Spleen (tissue), 11 donors: ENCODE measurements around the gene PTPRT. TPM values are rescaled to one million over a fixed set of nuclear protein-coding genes. Genes with fewer than 3 reads are reported as not detected.

Experiments
- DNase-seq: peaks from one replicate; pipeline ENCODE4 v3.0.0-alpha.2; 2020
- H3K27ac ChIP-seq, 8 donors: fragments of 200-600 bp; sonication (generic) in 7 of 8; 1 replicate in 4 of 8; 2 replicates in 4 of 8; pipeline versions ENCODE4 v1.5.0 to v1.8.0; 2016 to 2021; ENCODE audit warnings: inconsistent platforms in 4 of 8, mild to moderate bottlenecking in 4 of 8, moderate library complexity in 1 of 8
- H3K27me3 ChIP-seq, 7 donors: fragments of 200-600 bp; sonication (generic) in 6 of 7; replicated peaks in 1 of 7; 1 replicate in 4 of 7; 2 replicates in 3 of 7; pipeline versions ENCODE4 v1.5.0 to v1.8.0; 2016 to 2021; ENCODE audit warnings: inconsistent platforms in 3 of 7, mild to moderate bottlenecking in 1 of 7
- H3K36me3 ChIP-seq, 6 donors: fragments of 200-600 bp; sonication (generic) in 5 of 6; 1 replicate in 4 of 6; 2 replicates in 2 of 6; pipeline versions ENCODE4 v1.5.0 to v1.8.0; 2016 to 2021; ENCODE audit warnings: inconsistent platforms in 2 of 6
- H3K4me1 ChIP-seq, 6 donors: fragments of 200-600 bp; sonication (generic) in 5 of 6; 1 replicate in 3 of 6; 2 replicates in 3 of 6; pipeline versions ENCODE4 v1.5.0 to v1.8.0; 2016 to 2021; ENCODE audit warnings: inconsistent platforms in 3 of 6
- H3K4me3 ChIP-seq, 8 donors: fragments of 200-600 bp; sonication (generic) in 7 of 8; 1 replicate in 4 of 8; 2 replicates in 4 of 8; pipeline versions ENCODE4 v1.5.0 to v1.8.0; 2016 to 2021; ENCODE audit warnings: inconsistent platforms in 4 of 8, mild to moderate bottlenecking in 4 of 8, moderate library complexity in 2 of 8
- H3K9me3 ChIP-seq, 8 donors: fragments of 200-600 bp; sonication (generic) in 7 of 8; 1 replicate in 4 of 8; 2 replicates in 4 of 8; pipeline versions ENCODE4 v1.5.0 to v1.8.0; 2016 to 2021; ENCODE audit warnings: inconsistent platforms in 4 of 8
- POLR2A ChIP-seq, 3 donors: fragments of 450-650 bp; IDR thresholded peaks; one replicate each; pipeline ENCODE4 v1.5.1; 2017; ENCODE audit warnings: antibody characterized with exemption in 3 of 3, mild to moderate bottlenecking in 1 of 3
- POLR2AphosphoS5 ChIP-seq, 3 donors: sonication (generic); formaldehyde crosslinking; IDR thresholded peaks; one replicate each; pipeline ENCODE4 v1.5.1; 2017; ENCODE audit warnings: antibody characterized with exemption in 3 of 3
- WGBS, 5 donors: extraction: QIAGEN DNeasy Blood & Tissue Kit in 3 of 5; methylation state at CpG; one replicate each; pipeline versions ENCODE4 v1.1.5 to v1.1.7; 2013 to 2018; 5-methylcytosine and 5-hydroxymethylcytosine counted together
- intact Hi-C: fragments of 100-400 bp; cut with DNase I; formaldehyde crosslinking; loops from one replicate; pipeline ENCODE4 v1.15.0; 2023; ENCODE audit warnings: low total_unique reads
- polyA plus RNA-seq, 3 donors: library from polyadenylated mRNA; stranded (reverse); fragments of 200-250 nt; gene quantifications; one replicate each; pipeline ENCODE4 v1.2.1, GENCODE V29; 2013
- total RNA-seq, 7 donors: library from RNA; depleted of rRNA in 3 of 7; stranded (reverse); fragments of >200 nt in 3 of 7; fragmentation: NEBNext Ultra II Directional in 4 of 7; extraction: Animal tissue kit (Norgen Biotek cat#: 25700) in 4 of 7; gene quantifications; one replicate each; pipeline versions ENCODE4 v1.1.0 to v1.2.1, GENCODE V29; 2016 to 2021
- TF ChIP-seq, protein P1 (sequence below), 11 experiments: fragments of 200-600 bp in 7 of 11; fragments of 450-650 bp in 4 of 11; sonication (generic) in 4 of 11; IDR thresholded peaks in 8 of 11; conservative IDR thresholded peaks in 3 of 11; 1 replicate in 7 of 11; 2 replicates in 4 of 11; pipeline versions ENCODE4 v1.4.0 to v1.8.0; 2016 to 2021; ENCODE audit warnings: antibody characterized with exemption in 11 of 11, inconsistent platforms in 4 of 11, mild to moderate bottlenecking in 1 of 11
- donor health status: healthy with polysubstance abuse.
- donor health status: DM: no; HTN: no; CAD: no; lungs with moderate emphysema.
- donor health status: DM: no; HTN: no; CAD: no.
- donor health status: Bipolar disorder and iron deficiency.
- donor health status: healthy.
- donor health status: DM: no; HTN: no; CAD: no.
- donor health status: DM: yes; HTN: yes; CAD: no.

PTPRT gene
- total and polyA plus RNA-seq, 10 donors: 0.02 to 4.7 (median 1.2) TPM

DNA sequence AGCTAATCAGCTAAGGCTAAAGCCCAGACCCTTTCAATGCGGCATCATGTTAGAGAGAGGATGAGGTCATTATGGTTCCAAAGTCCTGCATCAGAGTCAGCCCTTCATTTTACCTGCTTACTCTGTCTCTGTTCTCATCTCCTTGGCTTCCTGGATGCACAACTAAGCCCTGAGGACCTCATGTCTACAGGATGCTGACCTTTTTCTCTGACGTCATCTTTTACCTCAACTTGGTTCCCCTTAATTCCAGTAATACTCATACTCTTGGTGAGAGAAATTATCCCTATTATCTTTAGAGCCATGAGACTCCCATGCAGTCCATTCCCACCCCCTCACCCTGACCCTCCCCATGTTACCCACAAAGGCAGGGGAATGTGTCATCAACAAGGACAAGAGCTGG, 935.0 kb downstream of the PTPRT start:
- WGBS, 5 donors: 89 to 97% (median 95%) methylated on average over 2 of the region's 2 CpGs
- H3K27me3 ChIP-seq: no peaks in the 10 kb centered on the region
- TF ChIP-seq POLR2A (IDR thresholded peaks at IDR 0.05) (no peak), POLR2AphosphoS5 (IDR thresholded peaks at IDR 0.05) (no peak)
- TF ChIP-seq, protein P1, sequence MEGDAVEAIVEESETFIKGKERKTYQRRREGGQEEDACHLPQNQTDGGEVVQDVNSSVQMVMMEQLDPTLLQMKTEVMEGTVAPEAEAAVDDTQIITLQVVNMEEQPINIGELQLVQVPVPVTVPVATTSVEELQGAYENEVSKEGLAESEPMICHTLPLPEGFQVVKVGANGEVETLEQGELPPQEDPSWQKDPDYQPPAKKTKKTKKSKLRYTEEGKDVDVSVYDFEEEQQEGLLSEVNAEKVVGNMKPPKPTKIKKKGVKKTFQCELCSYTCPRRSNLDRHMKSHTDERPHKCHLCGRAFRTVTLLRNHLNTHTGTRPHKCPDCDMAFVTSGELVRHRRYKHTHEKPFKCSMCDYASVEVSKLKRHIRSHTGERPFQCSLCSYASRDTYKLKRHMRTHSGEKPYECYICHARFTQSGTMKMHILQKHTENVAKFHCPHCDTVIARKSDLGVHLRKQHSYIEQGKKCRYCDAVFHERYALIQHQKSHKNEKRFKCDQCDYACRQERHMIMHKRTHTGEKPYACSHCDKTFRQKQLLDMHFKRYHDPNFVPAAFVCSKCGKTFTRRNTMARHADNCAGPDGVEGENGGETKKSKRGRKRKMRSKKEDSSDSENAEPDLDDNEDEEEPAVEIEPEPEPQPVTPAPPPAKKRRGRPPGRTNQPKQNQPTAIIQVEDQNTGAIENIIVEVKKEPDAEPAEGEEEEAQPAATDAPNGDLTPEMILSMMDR (IDR thresholded peaks at IDR 0.05 in 8 of 11, conservative IDR thresholded peaks at IDR 0.05 in 3 of 11): no peak
- H3K4me1 ChIP-seq: no peaks in the 10 kb centered on the region
- H3K27ac ChIP-seq: no peak overlapping the region
- H3K4me3 ChIP-seq: no peak overlapping the region
- intact Hi-C loops: no loop called here
- peaks cover 0 to 8% (median 0%) of the 10 kb centered on the region in 8 donors for H3K9me3 ChIP-seq
- no peaks in the 10 kb centered on the region for H3K36me3 ChIP-seq
- DNase-seq: no peak

DNA sequence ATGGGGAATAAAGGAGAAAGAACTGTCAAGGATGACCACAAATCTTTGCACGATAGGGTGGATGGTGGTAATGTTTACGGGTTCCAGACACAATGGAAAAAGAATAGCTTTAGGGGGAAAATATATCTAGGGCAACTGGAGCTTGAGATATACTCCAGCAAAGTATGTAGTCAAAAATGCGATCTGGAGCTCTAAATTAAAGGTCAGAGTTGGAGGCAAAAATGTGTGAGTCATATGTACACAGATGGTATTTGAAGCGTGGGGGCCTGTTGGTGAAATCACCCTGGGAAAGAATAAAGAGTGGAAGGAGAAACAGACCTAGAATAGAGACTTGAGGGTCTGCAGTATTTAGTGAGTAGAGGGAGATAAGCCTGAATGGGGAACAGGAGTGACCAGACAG, 937.6 kb downstream of the PTPRT start:
- WGBS, 5 donors: 72 to 89% (median 80%) methylated on average over 4 of the region's 4 CpGs
- Histone ChIP-seq H3K27me3 (no peaks in the 10 kb centered on the region), H3K4me3 (no peak overlapping the region), H3K27ac (no peak overlapping the region), H3K4me1 (no peaks in the 10 kb centered on the region), H3K36me3 (no peaks in the 10 kb centered on the region), H3K9me3 (peaks cover 0 to 8% (median 0%) of the 10 kb centered on the region in 8 donors)
- intact Hi-C loops: no loop called here
- DNase-seq: no peak
- TF ChIP-seq, protein P1 (IDR thresholded peaks at IDR 0.05 in 8 of 11, conservative IDR thresholded peaks at IDR 0.05 in 3 of 11): no peak
- TF ChIP-seq POLR2A (IDR thresholded peaks at IDR 0.05): no peak
- TF ChIP-seq POLR2AphosphoS5 (IDR thresholded peaks at IDR 0.05): no peak

DNA sequence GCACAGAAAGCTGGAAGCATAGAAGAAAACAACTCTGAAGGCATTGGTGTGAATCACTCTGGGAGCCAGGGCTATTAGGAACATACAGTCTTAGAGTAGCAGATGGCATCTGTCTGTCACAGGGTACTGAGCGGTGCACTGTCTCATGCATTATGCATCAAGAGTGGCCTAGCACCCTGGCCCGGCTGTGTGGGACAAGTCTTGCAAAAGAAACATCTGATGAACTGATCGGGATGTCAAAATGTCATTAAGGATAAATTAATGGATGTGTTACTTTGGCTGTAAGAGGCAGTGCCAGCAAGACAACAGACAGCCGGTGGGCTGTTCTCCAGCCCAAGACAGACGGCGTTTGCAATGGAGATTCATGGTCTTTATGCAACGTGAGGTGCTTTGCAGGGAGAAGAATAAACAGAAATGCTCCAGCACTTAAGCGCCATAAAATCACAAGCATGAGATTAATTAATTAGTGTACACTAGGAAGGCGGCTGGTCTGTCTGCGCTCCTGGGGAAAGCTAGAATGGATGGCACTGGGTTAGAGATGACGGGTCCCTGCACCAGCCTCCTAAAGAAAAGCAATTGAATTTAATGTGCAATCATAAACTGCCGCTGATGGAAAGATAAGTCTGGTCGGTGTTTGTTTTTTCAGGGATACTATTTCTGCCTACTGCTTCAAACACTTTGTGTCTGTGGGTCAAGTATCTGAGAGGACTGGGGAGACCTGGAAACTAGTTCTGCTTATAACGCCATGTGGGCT, 970.9 kb downstream of the PTPRT start:
- H3K27me3 ChIP-seq: no peaks in the 10 kb centered on the region

DNA sequence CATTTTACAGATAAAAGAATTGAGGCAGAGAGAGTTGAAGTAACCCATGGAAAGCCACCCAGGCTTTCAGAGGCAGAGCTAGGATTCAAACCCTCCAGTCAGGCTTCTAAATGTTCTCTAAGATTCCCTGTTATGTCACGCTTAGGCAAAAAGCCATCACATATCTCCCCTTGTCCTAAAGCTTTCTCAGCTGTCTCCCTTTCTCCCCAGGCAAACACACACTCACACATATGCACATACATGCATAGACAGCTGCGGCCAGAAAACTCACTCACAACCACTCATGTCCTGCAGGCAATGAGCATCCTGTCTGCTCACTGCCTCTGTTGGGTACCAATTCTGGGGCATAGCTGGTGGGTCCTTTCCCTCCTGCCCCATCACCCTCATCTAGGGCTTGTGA, 975.6 kb downstream of the PTPRT start:
- Histone ChIP-seq H3K4me1 (no peaks in the 10 kb centered on the region), H3K4me3 (no peak overlapping the region), H3K27me3 (no peaks in the 10 kb centered on the region), H3K27ac (no peak overlapping the region), H3K36me3 (no peaks in the 10 kb centered on the region), H3K9me3 (peaks cover 0 to 13% (median 0%) of the 10 kb centered on the region in 8 donors)
- TF ChIP-seq, protein P1 (IDR thresholded peaks at IDR 0.05 in 8 of 11, conservative IDR thresholded peaks at IDR 0.05 in 3 of 11): no peak
- TF ChIP-seq POLR2AphosphoS5 (IDR thresholded peaks at IDR 0.05): no peak
- TF ChIP-seq POLR2A (IDR thresholded peaks at IDR 0.05): no peak
- DNase-seq: no peak
- 82 to 93% (median 89%) methylated on average over 2 of the region's 2 CpGs for WGBS, 5 donors
- intact Hi-C loops: no loop called here

More for the DNA sequence above, 970.9 kb downstream of the PTPRT start:
- Histone ChIP-seq H3K4me3 (no peak overlapping the region), H3K36me3 (no peaks in the 10 kb centered on the region), H3K9me3 (peaks cover 0 to 18% (median 0%) of the 10 kb centered on the region in 8 donors), H3K27ac (no peak overlapping the region), H3K4me1 (no peaks in the 10 kb centered on the region)
- TF ChIP-seq, protein P1 (IDR thresholded peaks at IDR 0.05 in 8 of 11, conservative IDR thresholded peaks at IDR 0.05 in 3 of 11): no peak
- no peak for TF ChIP-seq POLR2A (IDR thresholded peaks at IDR 0.05)
- no peak for TF ChIP-seq POLR2AphosphoS5 (IDR thresholded peaks at IDR 0.05)
- DNase-seq: no peak
- intact Hi-C loops: no loop called here
- WGBS, 5 donors: 67 to 79% (median 77%) methylated on average over 14 of the region's 14 CpGs
